NCI-H2227 treated with DMSO at 0.1 percent for 48 hours (cell line): ENCODE measurements around the gene TAPBP.
A peak's percentile ranks its signal among the peaks of the same experiment; 100 is the strongest.

ENCODE experiments used
- DNase-seq: peaks from one replicate; lab custom pipeline; 2025; lab: John Stamatoyannopoulos, UW

TAPBP gene

GRCh38 chr6:33319939-33320314, 6.0 kb upstream of the TAPBP start:
- DNase-seq = no peak

GRCh38 chr6:33318426-33319073, 4.7 kb upstream of the TAPBP start:
- DNase-seq = no peak

- peak; percentile 99 for DNase-seq
These were observed 4.0 kb upstream of the TAPBP start, which contains the start of gene ZBTB22 for GRCh38 chr6:33317669-33318425. TSS of gene ZBTB22 (minus strand) at chr6:33317744. CDS start at chr6:33316916, 828 bp downstream.

GRCh38 chr6:33317419-33317668, 3.5 kb upstream of the TAPBP start:
- peak; percentile 76 for DNase-seq

GRCh38 chr6:33316603-33317418, 2.9 kb upstream of the TAPBP start:
- no peak for DNase-seq

- DNase-seq = no peak
These were observed 2.1 kb upstream of the TAPBP start for GRCh38 chr6:33315793-33316602.

- peak; percentile 31 for DNase-seq
These were observed 1.3 kb upstream of the TAPBP start for GRCh38 chr6:33314943-33315792.

- peak; percentile 73 for DNase-seq
These were observed 651 bp upstream of the TAPBP start for GRCh38 chr6:33314515-33314942.

- DNase-seq = peak; percentile 75
These were observed 671 bp downstream of the TAPBP start for GRCh38 chr6:33313105-33313708.

GRCh38 chr6:33312361-33313104, 1.3 kb downstream of the TAPBP start:
- DNase-seq = peak; percentile 81

- no peak for DNase-seq
These were observed 7.5 kb downstream of the TAPBP start for GRCh38 chr6:33306356-33306755.

- no peak for DNase-seq
These were observed 8.8 kb downstream of the TAPBP start for GRCh38 chr6:33305052-33305451.

- DNase-seq = no peak
These were observed 9.7 kb downstream of the TAPBP start for GRCh38 chr6:33304216-33304615.

GRCh38 chr6:33301877-33302276, 12.0 kb downstream of the TAPBP start:
- no peak for DNase-seq

GRCh38 chr6:33299237-33299944, 14.5 kb downstream of the TAPBP start:
- DNase-seq = peak; percentile 88

- DNase-seq = no peak
These were observed 15.1 kb downstream of the TAPBP start, which contains the start of gene RGL2 for GRCh38 chr6:33298773-33299236. TSS of gene RGL2 (minus strand) at chr6:33298942. CDS start at chr6:33298610, 332 bp downstream.

GRCh38 chr6:33297956-33298772, 15.7 kb downstream of the TAPBP start:
- peak; percentile 50 for DNase-seq

GRCh38 chr6:33297406-33297955, 16.4 kb downstream of the TAPBP start:
- DNase-seq = no peak
